Left renal pelvis (tissue), 4 donors: ENCODE data around the gene GLI3. TPM values are rescaled to one million over a fixed set of nuclear protein-coding genes. Genes with fewer than 3 reads are reported as not detected.

Experiments used
- DNase-seq, 4 donors: peaks; one replicate each; pipeline ENCODE4 v3.0.0-alpha.2; 2013; ENCODE audit warnings: low read depth in 4 of 4, low spot score in 3 of 4
- polyA plus RNA-seq, 4 donors: library from polyadenylated mRNA; unstranded; fragments of 120-200 nt; gene quantifications; one replicate each; pipeline ENCODE4 v1.2.1, GENCODE V29; 2013; ENCODE audit not compliant: insufficient read length in 4 of 4

Gene GLI3
- polyA plus RNA-seq, 4 donors: 14.8 to 33.7 (median 16.5) TPM

DNA sequence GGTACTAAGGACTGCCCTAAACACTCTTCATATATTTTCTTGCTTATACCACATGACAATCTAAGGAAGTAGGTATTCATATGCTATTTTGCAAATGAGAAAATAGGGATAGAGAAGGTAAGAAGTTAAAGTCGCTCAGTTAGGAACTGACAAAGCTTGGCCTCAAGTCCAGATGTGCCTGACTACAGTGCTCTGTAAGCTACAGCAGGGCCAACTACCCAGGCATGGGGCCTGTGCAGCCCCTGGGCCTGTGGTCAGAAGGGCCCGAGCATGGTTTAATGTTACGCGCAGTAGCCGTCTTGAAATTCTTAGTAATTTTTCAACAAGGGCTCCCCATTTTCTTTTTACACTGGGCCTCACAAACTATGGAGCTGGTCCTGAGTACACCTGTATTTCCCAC, 146.2 kb downstream of the GLI3 start:
- no peak for DNase-seq

DNA sequence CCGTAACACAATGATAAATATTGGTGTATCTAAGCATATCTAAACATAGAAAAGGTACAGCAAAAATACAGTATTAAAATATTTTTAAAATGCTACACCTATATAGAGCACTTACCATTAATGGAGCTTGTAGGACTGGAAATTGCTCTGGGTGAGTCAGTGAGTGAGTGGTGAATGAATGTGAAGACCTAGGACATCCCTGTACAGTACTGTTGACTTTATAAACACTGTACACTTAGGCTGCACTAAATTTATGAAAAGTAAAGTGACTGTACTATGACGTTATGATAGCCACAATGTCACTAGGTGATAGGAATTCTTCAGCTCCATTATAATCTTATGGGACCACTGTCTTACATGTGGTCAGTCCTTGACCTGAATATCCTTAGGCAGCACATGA, 147.0 kb downstream of the GLI3 start:
- no peak for DNase-seq

- no peak for DNase-seq
Measured at GRCh38 chr7:42087616-42088015, 149.4 kb downstream of the GLI3 start.

GRCh38 chr7:42085531-42085930, 151.5 kb downstream of the GLI3 start:
- DNase-seq: no peak

DNA sequence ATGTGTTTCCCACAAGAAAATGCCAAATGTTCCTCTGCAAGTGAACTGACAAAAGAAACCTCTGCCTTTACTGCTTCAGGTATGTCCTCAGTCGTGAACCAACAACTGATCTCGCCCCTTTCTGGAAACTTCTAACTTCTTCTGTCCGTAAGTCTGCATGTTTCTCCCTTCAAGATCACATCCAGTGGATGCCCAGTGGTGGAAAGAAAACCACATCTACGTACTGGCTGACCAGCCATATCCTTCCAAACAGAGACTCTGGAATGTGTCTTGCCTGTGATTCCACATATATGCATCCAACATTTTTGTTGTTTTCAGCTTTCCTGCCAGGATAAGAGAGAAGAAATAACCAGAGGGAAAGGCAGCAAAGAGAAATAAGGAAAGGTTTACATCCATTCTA, 152.7 kb downstream of the GLI3 start:
- no peak for DNase-seq

GRCh38 chr7:42083284-42083683, 153.7 kb downstream of the GLI3 start:
- DNase-seq: no peak

GRCh38 chr7:42082144-42082543, 154.9 kb downstream of the GLI3 start:
- DNase-seq: no peak

DNA sequence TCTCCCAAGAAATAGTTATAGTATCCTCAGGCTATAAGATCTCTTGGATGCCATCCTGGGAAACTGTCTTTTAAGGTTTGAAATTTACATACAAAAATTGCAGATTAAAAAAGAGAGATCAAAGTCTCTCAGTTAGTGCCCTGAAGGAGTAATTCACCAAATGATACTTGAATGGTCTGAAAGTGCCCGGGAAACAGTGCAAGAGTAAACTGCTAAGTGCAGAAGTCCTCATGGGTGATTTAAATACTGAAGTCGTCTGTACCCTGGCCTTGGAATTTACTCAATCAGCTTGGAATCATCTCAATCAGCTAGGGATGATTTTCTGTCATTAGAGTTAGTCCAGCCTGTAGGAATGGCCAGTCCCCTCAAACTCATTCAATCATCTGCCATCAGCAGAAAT, 155.3 kb downstream of the GLI3 start:
- no peak for DNase-seq

DNA sequence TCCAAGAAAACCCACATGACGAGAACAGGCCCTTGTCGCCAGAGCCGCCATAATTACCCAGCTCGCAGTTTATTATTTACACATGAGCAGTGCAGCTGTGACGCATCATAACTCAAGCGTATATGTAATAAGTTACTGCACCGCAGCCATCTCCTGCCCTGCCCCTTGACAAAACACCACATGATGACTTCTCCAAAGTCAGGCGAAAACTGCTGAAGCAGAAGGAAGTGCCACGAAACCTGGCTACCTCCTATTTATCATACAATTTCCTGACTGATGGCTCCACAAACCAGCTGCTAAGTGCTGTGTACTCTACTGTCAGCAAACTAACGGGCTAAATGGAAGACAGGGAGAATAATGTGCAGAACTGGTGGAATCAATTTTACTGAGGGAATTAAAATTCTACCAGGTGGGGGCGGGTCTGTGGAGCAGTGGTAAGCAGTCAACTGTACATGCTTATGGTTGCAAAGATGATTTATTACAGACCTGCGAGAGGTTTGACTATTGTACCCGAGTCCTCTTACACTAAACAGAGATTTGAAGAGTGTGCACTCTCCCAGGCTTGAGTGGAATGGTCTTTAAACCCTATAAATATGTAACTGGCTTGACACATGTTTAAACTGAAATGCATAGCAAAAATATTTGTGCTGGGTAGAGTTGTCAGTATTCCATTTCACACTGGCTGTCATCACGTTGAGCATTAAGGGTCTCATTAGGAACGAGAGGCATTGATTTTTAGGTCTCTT, 156.0 kb downstream of the GLI3 start:
- no peak for DNase-seq

DNA sequence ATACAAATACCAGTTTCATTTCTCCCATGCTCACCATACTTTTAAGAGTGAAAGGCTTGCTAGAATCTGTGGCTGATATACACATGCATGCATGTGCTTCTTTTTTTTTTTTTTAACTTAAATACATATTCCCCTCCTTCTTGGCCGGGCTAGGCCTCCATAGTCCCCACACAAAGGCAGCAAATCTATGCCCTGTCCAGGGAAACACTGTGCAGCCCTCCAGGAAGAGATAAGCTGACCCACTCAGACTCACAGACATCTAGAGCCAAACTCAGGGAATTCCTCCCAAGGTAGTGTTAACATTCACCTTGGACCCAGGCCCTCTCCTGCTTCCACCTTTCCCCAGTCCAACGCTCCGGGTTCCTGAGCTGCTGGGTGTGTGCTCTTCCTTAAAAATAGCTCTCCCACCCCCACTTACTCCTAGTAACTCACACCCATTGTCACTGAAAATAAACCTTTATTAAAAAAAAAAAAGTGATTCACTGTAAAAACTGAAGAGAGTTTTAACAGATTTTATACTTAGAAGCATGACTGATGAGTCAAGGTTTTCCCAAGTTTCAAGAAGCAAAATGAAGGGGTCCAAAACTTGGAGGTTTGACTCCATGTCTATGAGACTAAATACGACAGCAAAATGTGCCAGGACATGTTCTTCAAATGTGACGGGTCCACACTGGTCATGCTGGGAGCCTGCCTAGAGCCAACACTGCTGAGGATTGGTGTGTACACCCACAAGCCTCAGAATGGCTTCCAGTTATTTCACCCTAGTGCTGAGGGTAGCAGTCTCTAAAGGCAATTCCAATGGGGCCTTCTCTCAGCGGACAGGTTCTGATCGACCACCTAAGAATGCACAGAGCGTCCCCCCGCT, 159.5 kb downstream of the GLI3 start:
- no peak for DNase-seq

DNA sequence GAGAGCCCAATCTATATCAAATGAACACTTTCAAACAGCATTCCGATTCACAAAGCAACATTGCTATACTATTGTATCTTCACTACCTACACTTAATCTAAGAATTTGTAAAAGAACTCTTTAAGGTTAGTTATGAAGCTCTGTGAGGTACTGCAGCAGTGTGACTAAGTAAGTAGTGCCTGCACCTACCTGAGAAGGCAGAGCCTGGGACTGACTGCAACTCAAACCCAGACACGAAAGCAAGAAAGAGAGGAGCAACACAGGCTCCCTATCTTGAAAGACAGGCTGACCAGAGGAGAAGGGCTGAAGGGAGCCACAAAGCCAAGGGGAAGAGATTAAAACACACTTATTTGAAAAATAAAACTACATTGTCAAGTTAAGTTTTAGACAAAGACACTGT, 160.1 kb downstream of the GLI3 start:
- no peak for DNase-seq

GRCh38 chr7:42075418-42075817, 161.6 kb downstream of the GLI3 start:
- DNase-seq: no peak

- no peak for DNase-seq
Measured at GRCh38 chr7:42074076-42074475, 162.9 kb downstream of the GLI3 start.

GRCh38 chr7:42071372-42072261, 165.4 kb downstream of the GLI3 start:
- DNase-seq: no peak

- no peak for DNase-seq
Measured at GRCh38 chr7:42070068-42070467, 166.9 kb downstream of the GLI3 start.

DNA sequence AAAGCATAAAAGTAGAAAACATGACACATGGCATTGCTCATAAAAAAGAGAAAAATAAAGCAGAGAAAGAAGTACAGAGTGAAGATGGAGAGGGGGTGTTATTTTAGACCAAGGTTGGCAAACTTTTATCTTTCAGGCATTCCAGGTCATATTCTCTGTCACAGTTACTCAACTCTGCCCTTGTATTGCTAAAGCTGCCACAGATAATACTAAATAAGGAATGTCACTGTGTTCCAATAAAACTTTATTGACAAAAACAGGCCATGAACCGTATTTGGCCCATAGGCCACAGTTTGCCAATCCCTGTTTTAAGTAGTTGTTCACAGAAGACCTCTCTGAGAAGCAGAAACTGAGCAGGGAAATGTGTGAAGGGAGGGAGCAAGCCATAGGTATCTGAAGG, 167.4 kb downstream of the GLI3 start:
- DNase-seq: no peak

- no peak for DNase-seq
Measured at GRCh38 chr7:42068554-42069280, 168.3 kb downstream of the GLI3 start.

- no peak for DNase-seq
Measured at GRCh38 chr7:42065942-42066341, 171.1 kb downstream of the GLI3 start.

GRCh38 chr7:42065015-42065414, 172.0 kb downstream of the GLI3 start:
- DNase-seq: no peak

- DNase-seq: no peak
Measured at GRCh38 chr7:42064534-42064933, 172.5 kb downstream of the GLI3 start.
